ENCODE data around the gene NF1. TPM values are rescaled to one million over a fixed set of nuclear protein-coding genes. Genes with fewer than 3 reads are reported as not detected.

Gene NF1
- total and polyA plus RNA-seq, 2 of the 13 experiments (the other 11 are each of a cell fraction or from before 2014, with no cell fraction given) = 21.5 to 26.5 TPM

GRCh38 chr17:31314782-31315100 is 220.0 kb downstream of the NF1 start (continued):
- TF ChIP-seq, protein P1, sequence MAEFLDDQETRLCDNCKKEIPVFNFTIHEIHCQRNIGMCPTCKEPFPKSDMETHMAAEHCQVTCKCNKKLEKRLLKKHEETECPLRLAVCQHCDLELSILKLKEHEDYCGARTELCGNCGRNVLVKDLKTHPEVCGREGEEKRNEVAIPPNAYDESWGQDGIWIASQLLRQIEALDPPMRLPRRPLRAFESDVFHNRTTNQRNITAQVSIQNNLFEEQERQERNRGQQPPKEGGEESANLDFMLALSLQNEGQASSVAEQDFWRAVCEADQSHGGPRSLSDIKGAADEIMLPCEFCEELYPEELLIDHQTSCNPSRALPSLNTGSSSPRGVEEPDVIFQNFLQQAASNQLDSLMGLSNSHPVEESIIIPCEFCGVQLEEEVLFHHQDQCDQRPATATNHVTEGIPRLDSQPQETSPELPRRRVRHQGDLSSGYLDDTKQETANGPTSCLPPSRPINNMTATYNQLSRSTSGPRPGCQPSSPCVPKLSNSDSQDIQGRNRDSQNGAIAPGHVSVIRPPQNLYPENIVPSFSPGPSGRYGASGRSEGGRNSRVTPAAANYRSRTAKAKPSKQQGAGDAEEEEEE (CRISPR knock-in tag; IDR thresholded peaks at IDR 0.05; ENCODE audit: borderline replicate concordance) = no peak
- no peak for TF ChIP-seq RORA (CRISPR knock-in tag; IDR thresholded peaks at IDR 0.05)
- no peak for TF ChIP-seq HMGXB4 (CRISPR knock-in tag; IDR thresholded peaks at IDR 0.05; ENCODE audit: borderline replicate concordance in 1 of 2, low read depth in 1 of 2)
- TF ChIP-seq CC2D1A (CRISPR knock-in tag; IDR thresholded peaks at IDR 0.05) = no peak
- no peak for TF ChIP-seq TEAD3 (CRISPR knock-in tag; optimal IDR thresholded peaks at IDR 0.05; ENCODE audit: borderline replicate concordance)
- TF ChIP-seq TFE3 (CRISPR knock-in tag; IDR thresholded peaks at IDR 0.05) = no peak
- no peak for TF ChIP-seq CCAR2 (optimal IDR thresholded peaks at IDR 0.05; ENCODE audit: low read depth, low read length)
- no peak for TF ChIP-seq HOXA9 (CRISPR knock-in tag; IDR thresholded peaks at IDR 0.05; ENCODE audit: borderline replicate concordance)
- TF ChIP-seq IKZF1 (IDR thresholded peaks at IDR 0.05) = no peak
